PFSK-1 (cell line): Measurements from ENCODE around the gene PDSS1.

ENCODE experiments used
- FOXP2 ChIP-seq: optimal IDR thresholded peaks from 2 replicates; pipeline ENCODE3; 2011; ENCODE audit warnings: borderline replicate concordance, control low read depth, inconsistent platforms; ENCODE audit not compliant: insufficient read depth; ENCODE audit errors: extremely low read length, extremely low read depth
- POLR2AphosphoS5 ChIP-seq: IDR thresholded peaks from 2 replicates; pipeline ENCODE4 v1.6.1; 2012; ENCODE audit warnings: low read depth, mild to moderate bottlenecking, control low read depth, low read length, moderate library complexity
- REST ChIP-seq, 2 experiments: IDR thresholded peaks; 2 replicates each; pipeline versions ENCODE4 v1.6.1 to v1.8.0; 2011 to 2012; ENCODE audit warnings: low read depth in 2 of 2, low read length in 2 of 2, control low read depth in 1 of 2, inconsistent platforms in 1 of 2, mild to moderate bottlenecking in 1 of 2, moderate library complexity in 1 of 2; ENCODE audit not compliant: insufficient read depth in 1 of 2
- SIN3A ChIP-seq: IDR thresholded peaks from 2 replicates; pipeline ENCODE4 v1.6.1; 2012; ENCODE audit warnings: mild to moderate bottlenecking, low read length, moderate library complexity, borderline replicate concordance; ENCODE audit not compliant: insufficient read depth
- TAF1 ChIP-seq: IDR thresholded peaks from 2 replicates; pipeline ENCODE4 v1.6.1; 2012; ENCODE audit warnings: low read length, control low read depth, borderline replicate concordance; ENCODE audit not compliant: insufficient read depth

PDSS1 gene

DNA sequence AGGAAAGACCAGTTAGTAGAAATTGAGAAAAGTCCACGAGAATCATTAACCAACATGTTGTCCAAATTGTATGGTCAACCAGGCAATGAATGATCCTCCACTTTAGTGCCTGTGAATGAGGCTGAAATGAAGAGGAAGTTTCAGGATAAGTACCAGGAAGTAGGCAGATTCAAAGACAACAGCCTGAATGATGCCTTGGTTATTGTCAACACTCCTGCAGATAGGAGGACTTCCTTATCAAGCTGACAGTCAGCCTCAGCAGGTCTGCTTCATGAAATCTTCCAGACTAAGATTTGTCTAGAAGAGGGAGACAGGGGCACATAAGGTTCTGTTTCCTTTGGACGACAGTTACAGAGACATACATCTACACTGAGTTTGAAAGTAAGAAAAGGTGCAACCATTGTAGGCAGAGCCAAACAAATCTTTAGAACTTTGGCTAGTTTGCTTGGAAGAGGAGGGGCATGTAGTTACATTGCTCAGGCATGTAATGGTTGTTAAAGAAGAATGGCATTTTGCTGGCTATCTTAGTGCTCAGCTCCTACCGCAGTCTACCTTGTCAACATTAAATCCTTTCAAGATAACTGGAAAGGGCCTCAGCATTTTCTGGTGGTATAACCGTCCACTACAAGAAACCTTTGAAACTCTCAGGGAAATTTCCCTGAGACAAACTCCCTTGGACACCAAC lies 81.8 kb downstream of the PDSS1 start:
- no peak for TF ChIP-seq FOXP2
- TF ChIP-seq REST (IDR thresholded peaks at IDR 0.05; ENCODE audit: insufficient read depth in 1 of 2, low read depth in 2 of 2, low read length in 2 of 2) = no peak
- no peak for TF ChIP-seq POLR2AphosphoS5
- no peak for TF ChIP-seq TAF1
- no peak for TF ChIP-seq SIN3A

- no peak for TF ChIP-seq TAF1
- TF ChIP-seq SIN3A = no peak
These were observed 82.7 kb downstream of the PDSS1 start for GRCh38 chr10:26780106-26780792.

DNA sequence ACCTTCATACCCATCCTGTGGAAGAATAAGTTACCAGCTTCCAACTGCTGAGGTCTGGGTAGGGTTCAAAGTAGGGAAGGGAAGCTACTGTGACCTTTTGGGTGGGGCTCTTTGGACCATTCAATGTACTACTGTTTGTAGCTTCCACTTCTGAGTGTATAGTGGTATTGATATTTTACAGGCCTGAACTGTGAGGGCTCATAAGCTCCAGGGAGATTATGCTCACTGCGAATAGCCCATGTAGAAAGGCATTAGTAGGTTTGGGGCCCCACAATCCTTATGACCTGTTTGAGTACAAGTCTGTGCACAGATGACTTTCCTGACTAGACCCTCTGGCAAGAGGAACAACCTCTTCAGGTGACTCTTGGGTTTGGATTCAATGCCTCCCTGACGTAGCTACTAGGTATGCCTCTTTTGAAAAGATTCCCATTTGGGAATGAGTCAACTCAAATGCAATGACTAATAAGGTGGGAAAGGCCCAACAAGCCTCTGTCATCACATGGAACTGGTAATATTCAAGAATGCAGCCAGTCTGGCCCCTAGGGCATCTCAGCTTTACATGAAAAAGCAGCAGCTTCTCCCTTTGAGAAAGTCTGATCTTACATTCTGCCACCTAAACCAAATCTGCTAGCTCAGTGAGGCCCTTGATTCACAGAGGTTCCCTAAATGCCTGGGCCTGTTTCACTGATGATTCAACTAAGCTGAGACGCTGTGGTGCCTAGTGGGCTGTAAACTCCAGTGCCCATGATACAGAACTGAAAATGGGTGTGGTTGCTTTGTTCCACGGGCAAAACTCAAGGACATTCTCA lies 83.5 kb downstream of the PDSS1 start:
- no peak for TF ChIP-seq SIN3A
- TF ChIP-seq POLR2AphosphoS5 = no peak
- TF ChIP-seq FOXP2 = no peak
- TF ChIP-seq TAF1 = no peak
- no peak for TF ChIP-seq REST (IDR thresholded peaks at IDR 0.05; ENCODE audit: insufficient read depth in 1 of 2, low read depth in 2 of 2, low read length in 2 of 2)

DNA sequence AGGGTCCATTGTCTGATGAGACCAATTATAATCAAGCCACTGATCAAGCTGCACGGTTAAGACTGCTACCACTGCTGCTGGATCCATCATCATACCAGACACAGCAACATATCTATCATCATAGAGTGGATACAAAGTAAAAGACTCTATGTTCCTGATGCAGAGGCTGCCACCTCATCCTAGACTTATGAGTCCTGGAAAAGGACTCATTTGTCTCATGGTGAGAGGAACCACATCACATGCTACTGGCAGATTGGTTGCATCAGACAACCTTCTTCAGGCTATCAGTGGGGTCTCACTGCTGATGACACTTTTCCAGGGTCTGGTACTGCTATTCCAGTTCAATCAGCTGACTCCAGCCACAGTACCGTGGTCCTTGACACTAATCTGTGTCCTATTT lies 84.3 kb downstream of the PDSS1 start:
- TF ChIP-seq FOXP2 = no peak
- TF ChIP-seq REST (IDR thresholded peaks at IDR 0.05; ENCODE audit: insufficient read depth in 1 of 2, low read depth in 2 of 2, low read length in 2 of 2) = no peak
- TF ChIP-seq SIN3A = no peak
- TF ChIP-seq TAF1 = no peak
- TF ChIP-seq POLR2AphosphoS5 = no peak

DNA sequence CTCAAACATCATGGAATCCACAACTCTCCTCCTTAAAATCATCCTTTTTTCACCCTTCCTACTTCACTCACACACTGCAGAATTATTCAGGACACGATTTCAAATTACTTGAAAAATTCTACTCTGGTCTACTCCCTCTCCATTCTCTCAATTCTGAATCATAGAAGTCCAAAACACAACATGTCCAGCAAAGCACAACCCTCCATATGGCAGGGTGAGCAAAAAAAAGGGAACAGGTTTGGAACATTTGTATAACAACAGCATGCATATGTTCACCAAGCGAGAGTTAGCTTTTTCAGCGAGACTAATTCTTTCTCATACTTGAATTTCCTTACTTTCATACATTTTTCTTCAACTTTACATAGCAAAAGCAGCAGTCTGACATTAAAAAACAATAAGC lies 89.9 kb downstream of the PDSS1 start:
- TF ChIP-seq FOXP2 (no peak), POLR2AphosphoS5 (no peak), REST (IDR thresholded peaks at IDR 0.05; ENCODE audit: insufficient read depth in 1 of 2, low read depth in 2 of 2, low read length in 2 of 2) (no peak), SIN3A (no peak), TAF1 (no peak)
